Calu3 (cell line): Measurements from ENCODE around the gene SLC25A15. TPM values are rescaled to one million over a fixed set of nuclear protein-coding genes. Genes with fewer than 3 reads are reported as not detected.

Source experiments
- BruUV-seq: library from RNA; stranded (reverse); fragments of 400-500 nt; replicated peaks from 2 replicates; lab custom pipeline; 2021; lab: Mats Ljungman, UMichigan
- CTCF ChIA-PET: fragments of 300-600 bp; sonication (Branson Sonifier 250); formaldehyde crosslinking; loops from one replicate; lab custom pipeline; 2022; ENCODE audit warnings: antibody characterized with exemption; lab: Charles Lee
- DNase-seq: peaks from one replicate; pipeline ENCODE4 v3.0.0; 2022
- H3K27ac Mint-ChIP-seq: one replicate; pipeline ENCODE4 v1.8.0; 2022; ENCODE audit warnings: mixed read lengths; ENCODE audit not compliant: unreplicated experiment
- H3K27me3 Mint-ChIP-seq: one replicate; pipeline ENCODE4 v1.8.0; 2022; ENCODE audit warnings: mixed read lengths; ENCODE audit not compliant: unreplicated experiment
- H3K36me3 Mint-ChIP-seq: one replicate; pipeline ENCODE4 v1.8.0; 2022; ENCODE audit warnings: mild to moderate bottlenecking, moderate library complexity, mixed read lengths; ENCODE audit not compliant: insufficient read depth, unreplicated experiment
- H3K4me1 Mint-ChIP-seq: one replicate; pipeline ENCODE4 v1.8.0; 2022; ENCODE audit warnings: mild to moderate bottlenecking, low read depth, mixed read lengths; ENCODE audit not compliant: unreplicated experiment
- H3K4me3 Mint-ChIP-seq: one replicate; pipeline ENCODE4 v1.8.0; 2022; ENCODE audit warnings: mild to moderate bottlenecking, low read depth, moderate library complexity, mixed read lengths; ENCODE audit not compliant: unreplicated experiment
- H3K9me3 Mint-ChIP-seq: one replicate; pipeline ENCODE4 v1.8.0; 2022; ENCODE audit warnings: low read depth, mixed read lengths; ENCODE audit not compliant: unreplicated experiment
- intact Hi-C: fragments of 100-400 bp; cut with micrococcal nuclease; formaldehyde crosslinking; loops from one replicate; pipeline ENCODE4 v1.10.0; 2022; ENCODE audit not compliant: unreplicated experiment
- total RNA-seq: library from RNA; stranded (reverse); gene quantifications from 2 replicates; pipeline ENCODE4 v1.2.3, GENCODE V29; 2022
- TF ChIP-seq, protein P1 (sequence below): fragments of 200-600 bp; IDR thresholded peaks from one replicate; pipeline ENCODE4 v1.8.0; 2022; ENCODE audit warnings: antibody characterized with exemption; ENCODE audit not compliant: unreplicated experiment

The SLC25A15 gene
- total RNA-seq, 1 experiment from 2014 or later: 18.3 TPM

DNA sequence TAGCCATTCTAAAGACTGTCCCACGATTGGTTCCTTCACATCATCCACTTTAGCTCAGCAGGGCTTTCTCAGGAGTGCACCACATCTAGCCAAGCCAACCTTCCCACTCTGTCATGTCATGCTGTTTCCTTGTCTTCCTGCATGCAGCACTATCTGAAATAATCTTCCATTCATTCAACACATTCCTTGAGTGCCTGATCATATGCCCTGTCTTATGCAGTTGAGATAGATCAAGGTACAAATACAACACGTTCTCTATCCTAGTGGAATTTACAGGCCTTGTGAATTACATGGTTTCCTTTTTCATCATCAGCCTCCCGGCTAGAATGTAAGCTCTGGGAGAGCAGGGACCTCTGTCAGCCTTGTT is 11.6 kb upstream of the SLC25A15 start:
- no peak overlapping the region for H3K27ac Mint-ChIP-seq

DNA sequence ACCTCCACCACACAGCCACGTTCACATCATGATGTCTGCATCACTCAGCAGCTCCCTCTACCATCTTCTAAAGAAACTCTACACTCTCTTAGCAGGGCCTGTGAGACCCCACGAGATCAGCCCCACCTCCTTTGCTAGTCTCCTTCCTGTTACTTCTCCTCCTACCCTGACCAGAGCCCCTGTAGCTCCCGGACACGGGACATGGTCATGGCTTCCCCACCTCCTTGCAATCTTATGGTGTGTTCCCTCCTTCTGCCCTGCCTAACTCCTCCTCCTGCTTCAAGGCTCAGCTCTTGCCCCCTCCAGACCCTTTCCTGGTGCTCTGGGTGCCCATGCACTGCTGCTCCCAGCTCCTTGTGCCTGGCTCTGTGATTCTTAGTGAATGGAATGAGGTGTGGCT is 10.4 kb upstream of the SLC25A15 start:
- Mint-ChIP-seq H3K4me3 (no peak overlapping the region), H3K4me1 (peaks cover 17% of the 10 kb centered on the region), H3K9me3 (no peaks in the 10 kb centered on the region), H3K27ac (no peak overlapping the region), H3K27me3 (no peaks in the 10 kb centered on the region), H3K36me3 (no peaks in the 10 kb centered on the region)
- CTCF ChIA-PET: no interaction called here
- TF ChIP-seq, protein P1, sequence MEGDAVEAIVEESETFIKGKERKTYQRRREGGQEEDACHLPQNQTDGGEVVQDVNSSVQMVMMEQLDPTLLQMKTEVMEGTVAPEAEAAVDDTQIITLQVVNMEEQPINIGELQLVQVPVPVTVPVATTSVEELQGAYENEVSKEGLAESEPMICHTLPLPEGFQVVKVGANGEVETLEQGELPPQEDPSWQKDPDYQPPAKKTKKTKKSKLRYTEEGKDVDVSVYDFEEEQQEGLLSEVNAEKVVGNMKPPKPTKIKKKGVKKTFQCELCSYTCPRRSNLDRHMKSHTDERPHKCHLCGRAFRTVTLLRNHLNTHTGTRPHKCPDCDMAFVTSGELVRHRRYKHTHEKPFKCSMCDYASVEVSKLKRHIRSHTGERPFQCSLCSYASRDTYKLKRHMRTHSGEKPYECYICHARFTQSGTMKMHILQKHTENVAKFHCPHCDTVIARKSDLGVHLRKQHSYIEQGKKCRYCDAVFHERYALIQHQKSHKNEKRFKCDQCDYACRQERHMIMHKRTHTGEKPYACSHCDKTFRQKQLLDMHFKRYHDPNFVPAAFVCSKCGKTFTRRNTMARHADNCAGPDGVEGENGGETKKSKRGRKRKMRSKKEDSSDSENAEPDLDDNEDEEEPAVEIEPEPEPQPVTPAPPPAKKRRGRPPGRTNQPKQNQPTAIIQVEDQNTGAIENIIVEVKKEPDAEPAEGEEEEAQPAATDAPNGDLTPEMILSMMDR: no peak
- intact Hi-C loops: loop anchor here (10.0 kb wide), 1 partner anchor 1004 kb away; no protein-coding TSS in a partner anchor
- BruUV-seq: no TSS peak
- no peak for DNase-seq

More for the DNA sequence above, 11.6 kb upstream of the SLC25A15 start:
- peak overlapping the region; percentile 15 for H3K4me3 Mint-ChIP-seq
- CTCF ChIA-PET: interaction anchor here (0.9 to 1.3 kb wide), 4 partner anchors 10 to 215 kb away, joined by 3 to 4 read pairs (median 3); partner anchors contain the start of gene SLC25A15
- DNase-seq: no peak
- no TSS peak for BruUV-seq
- H3K27me3 Mint-ChIP-seq: no peaks in the 10 kb centered on the region
- no peaks in the 10 kb centered on the region for H3K9me3 Mint-ChIP-seq
- TF ChIP-seq, protein P1: no peak
- intact Hi-C loops: loop anchor here (1.0 to 10.0 kb wide), 4 partner anchors 144 to 1093 kb away; no protein-coding TSS in a partner anchor
- H3K4me1 Mint-ChIP-seq: peaks cover 17% of the 10 kb centered on the region
- H3K36me3 Mint-ChIP-seq: no peaks in the 10 kb centered on the region

DNA sequence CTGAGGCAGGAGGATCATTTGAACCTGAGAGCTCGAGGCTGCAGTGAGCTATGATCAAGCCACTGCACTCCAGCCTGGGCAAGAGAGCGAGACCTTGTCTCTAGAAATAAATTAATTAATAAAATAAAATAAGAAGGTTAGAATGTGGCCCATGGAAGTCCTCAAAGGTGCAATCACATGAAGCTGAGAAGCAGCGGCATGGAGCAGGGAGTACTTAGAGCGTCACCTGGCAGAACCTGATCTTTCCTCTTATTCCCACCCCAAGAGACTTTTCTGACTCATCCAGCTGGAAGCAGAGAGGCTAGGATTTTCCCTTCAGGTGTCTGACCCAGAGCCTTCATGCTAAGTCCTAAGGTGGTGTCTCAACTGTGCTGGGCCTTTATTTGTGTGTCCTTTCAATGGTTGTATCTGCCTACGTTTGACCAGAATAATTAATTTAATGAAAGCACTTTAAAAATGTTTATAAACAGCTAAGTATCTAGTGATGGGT is 9.6 kb upstream of the SLC25A15 start:
- no peak for DNase-seq
- CTCF ChIA-PET: interaction anchor here (0.6 kb wide), 1 partner anchor 1816 kb away, joined by 3 read pairs; no protein-coding TSS in a partner anchor
- Mint-ChIP-seq H3K9me3 (no peaks in the 10 kb centered on the region), H3K27me3 (no peaks in the 10 kb centered on the region), H3K36me3 (no peaks in the 10 kb centered on the region), H3K27ac (no peak overlapping the region), H3K4me1 (peaks cover 17% of the 10 kb centered on the region), H3K4me3 (no peak overlapping the region)
- TF ChIP-seq, protein P1: no peak
- BruUV-seq: no TSS peak
- intact Hi-C loops: loop anchor here (10.0 kb wide), 1 partner anchor 1005 kb away; no protein-coding TSS in a partner anchor

DNA sequence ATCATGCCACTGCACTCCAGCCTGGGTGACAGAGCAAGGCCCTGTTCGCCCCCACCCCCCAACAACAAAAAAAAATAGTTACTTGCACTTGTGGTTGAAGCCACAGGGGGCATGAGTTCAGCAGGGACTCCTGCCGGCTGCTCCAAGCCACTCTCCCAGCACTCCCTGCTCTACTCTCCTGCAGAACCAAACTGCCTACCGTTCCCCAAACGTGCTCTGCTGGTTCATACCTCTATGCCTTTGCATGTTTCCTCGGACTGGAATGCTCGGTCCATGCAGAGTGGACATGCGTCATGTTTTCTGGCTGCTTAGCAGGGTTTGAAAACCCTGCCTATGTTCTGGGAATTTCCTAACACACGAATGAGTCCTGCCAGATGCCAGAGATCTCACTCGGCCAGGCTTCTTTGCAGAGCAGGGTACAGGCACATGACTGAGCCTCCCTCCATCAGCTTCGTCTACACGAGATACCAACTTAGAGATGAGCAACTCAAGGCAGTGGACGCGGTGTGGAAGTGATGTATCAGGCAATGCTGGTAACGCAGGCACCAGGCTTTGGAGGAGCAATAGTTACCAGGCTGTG is 8.5 kb upstream of the SLC25A15 start:
- no peak overlapping the region for H3K4me3 Mint-ChIP-seq
- intact Hi-C loops: no loop called here
- no peaks in the 10 kb centered on the region for H3K27me3 Mint-ChIP-seq
- TF ChIP-seq, protein P1: no peak
- H3K36me3 Mint-ChIP-seq: no peaks in the 10 kb centered on the region
- no peak for DNase-seq
- no TSS peak for BruUV-seq
- CTCF ChIA-PET: no interaction called here
- no peaks in the 10 kb centered on the region for H3K9me3 Mint-ChIP-seq
- peaks cover 19% of the 10 kb centered on the region for H3K4me1 Mint-ChIP-seq
- H3K27ac Mint-ChIP-seq: no peak overlapping the region
